Hepatic stellate cell (primary cell): ENCODE measurements around the gene DDX42.
A peak's percentile ranks its signal among the peaks of the same experiment; 100 is the strongest.

ENCODE experiments used
- DNase-seq: peaks from one replicate; pipeline ENCODE4 v3.0.0; 2011; ENCODE audit warnings: low spot score

DDX42 gene

GRCh38 chr17:63774141-63774968 is at the start of gene DDX42:
Gene DDX42, plus strand, starts transcription at chr17:63774170. Its CDS starts 12,880 bp downstream, at chr17:63787050.
- DNase-seq: peak; percentile 54

- no peak for DNase-seq
Measured at GRCh38 chr17:63735691-63736090, 38.3 kb upstream of the DDX42 start.

GRCh38 chr17:63740464-63741142 is 33.4 kb upstream of the DDX42 start:
- peak; percentile 5 for DNase-seq

GRCh38 chr17:63741143-63741407 is 32.9 kb upstream of the DDX42 start:
- no peak for DNase-seq

GRCh38 chr17:63741408-63742173 is 32.4 kb upstream of the DDX42 start, which contains the start of gene STRADA:
Gene STRADA, minus strand, starts transcription at chr17:63741799. Its CDS starts 13,430 bp downstream, at chr17:63728369.
- DNase-seq: peak; percentile 96

GRCh38 chr17:63751806-63752205 is 22.2 kb upstream of the DDX42 start:
- no peak for DNase-seq

GRCh38 chr17:63752707-63753106 is 21.3 kb upstream of the DDX42 start:
- no peak for DNase-seq

GRCh38 chr17:63753215-63753614 is 20.8 kb upstream of the DDX42 start:
- no peak for DNase-seq

- DNase-seq: no peak
Measured at GRCh38 chr17:63754046-63754445, 19.9 kb upstream of the DDX42 start.

GRCh38 chr17:63758428-63758827 is 15.5 kb upstream of the DDX42 start:
- DNase-seq: no peak

- DNase-seq: no peak
Measured at GRCh38 chr17:63760771-63761539, 13.0 kb upstream of the DDX42 start.

- no peak for DNase-seq
Measured at GRCh38 chr17:63762161-63763078, 11.6 kb upstream of the DDX42 start.

- DNase-seq: no peak
Measured at GRCh38 chr17:63764716-63765115, 9.3 kb upstream of the DDX42 start.

- DNase-seq: no peak
Measured at GRCh38 chr17:63766754-63767153, 7.2 kb upstream of the DDX42 start.

- DNase-seq: no peak
Measured at GRCh38 chr17:63768433-63768832, 5.5 kb upstream of the DDX42 start.

- DNase-seq: peak; percentile 17
Measured at GRCh38 chr17:63772801-63773271, 1.1 kb upstream of the DDX42 start.

GRCh38 chr17:63773272-63774140 is 464 bp upstream of the DDX42 start, which contains the start of gene CCDC47:
Gene CCDC47, minus strand, starts transcription at chr17:63773597. Its CDS starts 7,422 bp downstream, at chr17:63766175.
- peak; percentile 99 for DNase-seq

GRCh38 chr17:63774969-63775265 is 947 bp downstream of the DDX42 start:
- peak; percentile 21 for DNase-seq

- no peak for DNase-seq
Measured at GRCh38 chr17:63775420-63775819, 1.4 kb downstream of the DDX42 start.

- no peak for DNase-seq
Measured at GRCh38 chr17:63780507-63780906, 6.5 kb downstream of the DDX42 start.
